GM10266 (cell line): ENCODE data around the gene GPR156.

ENCODE experiments used
- DNase-seq: peaks from one replicate; pipeline ENCODE4 v3.0.0; 2012; ENCODE audit errors: extremely low spot score
- CTCF ChIP-seq: IDR thresholded peaks from 2 replicates; pipeline ENCODE4 v1.5.1; 2012; ENCODE audit warnings: mild to moderate bottlenecking, low read depth; ENCODE audit not compliant: control insufficient read depth, insufficient read depth; ENCODE audit errors: missing control alignments

Gene GPR156

GRCh38 chr3:120143676-120144075 lies 141.3 kb downstream of the GPR156 start:
- DNase-seq = no peak
- no peak for TF ChIP-seq CTCF

- DNase-seq = no peak
- TF ChIP-seq CTCF = no peak
Measured at GRCh38 chr3:120142236-120142635, 142.8 kb downstream of the GPR156 start.

- no peak for TF ChIP-seq CTCF
Measured at GRCh38 chr3:120140098-120140742, 144.8 kb downstream of the GPR156 start.

GRCh38 chr3:120139140-120139539 lies 145.9 kb downstream of the GPR156 start:
- no peak for TF ChIP-seq CTCF
- no peak for DNase-seq

More at GRCh38 chr3:120140098-120140742, 144.8 kb downstream of the GPR156 start:
- DNase-seq = no peak

- no peak for TF ChIP-seq CTCF
- no peak for DNase-seq
Measured at GRCh38 chr3:120137548-120137947, 147.5 kb downstream of the GPR156 start.

GRCh38 chr3:120130656-120131055 lies 154.4 kb downstream of the GPR156 start:
- no peak for TF ChIP-seq CTCF
- no peak for DNase-seq

- no peak for DNase-seq
- no peak for TF ChIP-seq CTCF
Measured at GRCh38 chr3:120129718-120130513, 155.1 kb downstream of the GPR156 start.
